ENCODE results near the gene SLC22A15.

GRCh38 chr1:116006486-116006964, 30.2 kb downstream of the SLC22A15 start:
- TF ChIP-seq SP1 (IDR thresholded peaks at IDR 0.05; ENCODE audit: low read depth, low read length) (no peak), CREB1 (IDR thresholded peaks at IDR 0.05; ENCODE audit: low read depth) (no peak), USF2 (IDR thresholded peaks at IDR 0.05; ENCODE audit: borderline replicate concordance, low read depth, low read length) (no peak), CREM (IDR thresholded peaks at IDR 0.05; ENCODE audit: low read depth) (no peak), POLR2A (IDR thresholded peaks at IDR 0.05; ENCODE audit: low read depth, low read length) (no peak), NR2F1 (conservative IDR thresholded peaks at IDR 0.05) (no peak), ZNF274 (IDR thresholded peaks at IDR 0.05; ENCODE audit: insufficient read depth, insufficient read length) (no peak)
- TF ChIP-seq, protein P1, sequence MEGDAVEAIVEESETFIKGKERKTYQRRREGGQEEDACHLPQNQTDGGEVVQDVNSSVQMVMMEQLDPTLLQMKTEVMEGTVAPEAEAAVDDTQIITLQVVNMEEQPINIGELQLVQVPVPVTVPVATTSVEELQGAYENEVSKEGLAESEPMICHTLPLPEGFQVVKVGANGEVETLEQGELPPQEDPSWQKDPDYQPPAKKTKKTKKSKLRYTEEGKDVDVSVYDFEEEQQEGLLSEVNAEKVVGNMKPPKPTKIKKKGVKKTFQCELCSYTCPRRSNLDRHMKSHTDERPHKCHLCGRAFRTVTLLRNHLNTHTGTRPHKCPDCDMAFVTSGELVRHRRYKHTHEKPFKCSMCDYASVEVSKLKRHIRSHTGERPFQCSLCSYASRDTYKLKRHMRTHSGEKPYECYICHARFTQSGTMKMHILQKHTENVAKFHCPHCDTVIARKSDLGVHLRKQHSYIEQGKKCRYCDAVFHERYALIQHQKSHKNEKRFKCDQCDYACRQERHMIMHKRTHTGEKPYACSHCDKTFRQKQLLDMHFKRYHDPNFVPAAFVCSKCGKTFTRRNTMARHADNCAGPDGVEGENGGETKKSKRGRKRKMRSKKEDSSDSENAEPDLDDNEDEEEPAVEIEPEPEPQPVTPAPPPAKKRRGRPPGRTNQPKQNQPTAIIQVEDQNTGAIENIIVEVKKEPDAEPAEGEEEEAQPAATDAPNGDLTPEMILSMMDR (IDR thresholded peaks at IDR 0.05 in 2 of 3, conservative IDR thresholded peaks at IDR 0.05 in 1 of 3; ENCODE audit: control insufficient read depth in 2 of 3, extremely low read depth in 1 of 3, insufficient read depth in 1 of 3, low read depth in 3 of 3, low read length in 3 of 3), result no peak
- TF ChIP-seq, protein P2, sequence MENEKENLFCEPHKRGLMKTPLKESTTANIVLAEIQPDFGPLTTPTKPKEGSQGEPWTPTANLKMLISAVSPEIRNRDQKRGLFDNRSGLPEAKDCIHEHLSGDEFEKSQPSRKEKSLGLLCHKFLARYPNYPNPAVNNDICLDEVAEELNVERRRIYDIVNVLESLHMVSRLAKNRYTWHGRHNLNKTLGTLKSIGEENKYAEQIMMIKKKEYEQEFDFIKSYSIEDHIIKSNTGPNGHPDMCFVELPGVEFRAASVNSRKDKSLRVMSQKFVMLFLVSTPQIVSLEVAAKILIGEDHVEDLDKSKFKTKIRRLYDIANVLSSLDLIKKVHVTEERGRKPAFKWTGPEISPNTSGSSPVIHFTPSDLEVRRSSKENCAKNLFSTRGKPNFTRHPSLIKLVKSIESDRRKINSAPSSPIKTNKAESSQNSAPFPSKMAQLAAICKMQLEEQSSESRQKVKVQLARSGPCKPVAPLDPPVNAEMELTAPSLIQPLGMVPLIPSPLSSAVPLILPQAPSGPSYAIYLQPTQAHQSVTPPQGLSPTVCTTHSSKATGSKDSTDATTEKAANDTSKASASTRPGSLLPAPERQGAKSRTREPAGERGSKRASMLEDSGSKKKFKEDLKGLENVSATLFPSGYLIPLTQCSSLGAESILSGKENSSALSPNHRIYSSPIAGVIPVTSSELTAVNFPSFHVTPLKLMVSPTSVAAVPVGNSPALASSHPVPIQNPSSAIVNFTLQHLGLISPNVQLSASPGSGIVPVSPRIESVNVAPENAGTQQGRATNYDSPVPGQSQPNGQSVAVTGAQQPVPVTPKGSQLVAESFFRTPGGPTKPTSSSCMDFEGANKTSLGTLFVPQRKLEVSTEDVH (IDR thresholded peaks at IDR 0.05; ENCODE audit: low read depth, partially characterized antibody), result no peak

All from GM12878 (cell line).